Activated CD4-positive, alpha-beta T cell treated with anti-CD3 and anti-CD28 coated beads, Interleukin-2, amount 50 U/mL, for 48 hours (primary cell): ENCODE measurements around the gene GUCY1B1.

Experiments used
- DNase-seq, 2 experiments: peaks; one replicate each; pipeline ENCODE4 v3.0.0-alpha.2; 2020

Gene GUCY1B1

DNA sequence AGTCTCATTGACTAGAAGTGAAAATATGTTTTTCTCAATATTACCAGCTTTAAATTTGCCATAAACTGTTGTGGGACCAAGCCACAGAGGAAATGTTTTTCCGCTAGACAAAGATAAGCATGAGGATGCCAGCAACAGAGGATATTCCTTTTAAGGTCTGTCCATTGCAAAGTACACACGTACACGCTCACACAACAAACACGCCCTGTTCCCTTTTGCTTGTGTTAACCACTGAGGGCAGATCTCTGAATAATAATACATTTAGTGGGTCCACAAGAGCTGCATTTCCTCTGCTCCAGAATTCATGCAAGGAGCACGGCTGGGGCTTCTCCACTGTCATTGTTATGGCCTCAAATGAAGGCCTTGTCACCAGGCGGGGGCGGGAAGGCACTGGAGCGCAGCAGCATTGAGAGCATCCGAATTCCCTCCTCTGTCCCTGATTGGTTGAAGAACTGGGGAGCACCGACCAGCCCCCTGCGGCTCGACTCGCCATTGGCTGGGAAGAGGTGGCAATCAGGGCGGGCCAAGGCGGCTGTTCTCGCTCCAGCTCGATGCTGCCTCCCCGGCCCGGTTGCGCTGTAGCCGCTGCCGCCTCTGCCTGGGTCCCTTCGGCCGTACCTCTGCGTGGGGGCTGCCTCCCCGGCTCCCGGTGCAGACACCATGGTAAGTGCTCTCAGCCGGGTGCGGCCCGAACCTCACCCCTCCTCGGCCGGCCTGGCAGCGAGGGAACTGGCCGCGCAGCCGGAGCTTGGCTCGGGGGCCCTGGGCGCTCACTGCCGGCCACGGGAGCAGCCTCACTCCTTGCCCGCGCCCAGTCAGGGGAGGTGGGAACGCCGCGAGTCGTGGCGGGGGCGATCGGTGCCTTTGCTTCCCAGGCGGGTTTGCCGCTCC is at the start of gene GUCY1B1:
TSS of gene GUCY1B1 (plus strand) at position 541 of the 891 bp plus-strand sequence. CDS start at position 661, 120 bp downstream.
- DNase-seq, result peak; percentile 60 to 65

DNA sequence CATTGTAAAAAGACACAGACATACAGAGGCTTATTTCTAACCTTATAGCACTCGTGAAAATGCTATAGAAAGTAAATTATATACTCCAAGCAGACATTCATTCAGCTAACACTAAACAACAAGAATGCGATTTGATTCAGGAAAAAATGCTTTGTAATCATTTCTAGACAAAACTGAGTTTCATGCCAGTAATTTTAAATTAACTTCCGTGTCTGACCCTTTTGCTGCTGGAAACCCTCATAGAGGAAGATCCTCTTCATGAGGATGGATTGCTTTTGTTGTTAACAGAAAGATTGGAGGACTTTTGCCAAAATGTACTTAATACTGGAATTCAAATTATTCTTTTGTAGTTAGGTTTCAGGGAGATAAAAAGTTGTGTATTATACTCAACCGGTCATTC is 48.9 kb upstream of the GUCY1B1 start:
- no peak for DNase-seq

DNA sequence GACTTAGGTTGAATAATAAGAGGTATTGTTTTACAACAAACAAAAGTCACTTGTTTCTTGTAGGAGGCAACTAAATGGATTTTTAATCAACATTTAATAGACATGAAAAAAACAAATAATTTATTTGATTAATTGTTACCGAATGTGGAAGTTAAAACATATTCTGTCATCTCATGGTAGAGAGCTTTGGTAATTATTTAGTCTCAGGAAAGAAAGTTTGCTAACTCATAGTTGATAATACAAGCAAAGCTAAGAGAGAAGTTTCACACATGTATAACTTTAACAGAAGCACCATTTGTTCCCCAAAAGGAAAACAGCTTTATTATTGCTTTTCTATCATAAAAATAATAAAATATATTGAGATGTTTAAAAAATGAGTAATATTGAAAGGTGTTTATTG is 47.3 kb upstream of the GUCY1B1 start:
- DNase-seq, result no peak

DNA sequence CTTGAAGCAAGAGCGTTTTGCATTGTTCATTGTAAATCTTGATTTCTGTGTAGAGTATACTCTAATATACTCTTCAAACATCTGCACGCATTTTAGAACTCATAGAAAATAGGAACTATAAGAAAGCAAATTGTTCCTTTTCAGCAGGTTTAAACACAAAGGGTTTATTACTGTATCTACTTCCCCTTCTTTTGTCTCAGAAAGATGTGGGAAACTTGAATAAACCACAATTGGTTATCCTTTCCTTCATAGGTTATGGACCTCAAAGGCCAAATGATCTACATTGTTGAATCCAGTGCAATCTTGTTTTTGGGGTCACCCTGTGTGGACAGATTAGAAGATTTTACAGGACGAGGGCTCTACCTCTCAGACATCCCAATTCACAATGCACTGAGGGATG is 46.0 kb upstream of the GUCY1B1 start:
- no peak for DNase-seq

DNA sequence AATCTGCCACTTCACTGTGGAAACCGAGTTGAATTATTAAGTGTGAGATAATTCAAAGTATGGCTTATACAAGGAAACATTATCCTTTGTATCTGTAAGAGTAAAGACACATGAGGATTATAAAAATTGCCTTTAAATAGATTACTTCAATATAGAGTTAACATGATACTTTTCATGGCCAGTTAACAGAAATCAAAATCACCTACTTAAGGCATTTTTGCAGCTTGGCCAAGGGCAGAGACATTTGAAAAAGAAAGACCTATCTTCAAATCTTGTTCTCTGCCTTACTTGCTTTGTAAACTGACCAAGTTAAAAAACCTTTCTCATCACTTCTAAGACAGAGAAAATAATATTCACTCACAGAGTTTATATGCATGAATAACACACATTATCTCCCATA is 44.9 kb upstream of the GUCY1B1 start:
- DNase-seq, result no peak

DNA sequence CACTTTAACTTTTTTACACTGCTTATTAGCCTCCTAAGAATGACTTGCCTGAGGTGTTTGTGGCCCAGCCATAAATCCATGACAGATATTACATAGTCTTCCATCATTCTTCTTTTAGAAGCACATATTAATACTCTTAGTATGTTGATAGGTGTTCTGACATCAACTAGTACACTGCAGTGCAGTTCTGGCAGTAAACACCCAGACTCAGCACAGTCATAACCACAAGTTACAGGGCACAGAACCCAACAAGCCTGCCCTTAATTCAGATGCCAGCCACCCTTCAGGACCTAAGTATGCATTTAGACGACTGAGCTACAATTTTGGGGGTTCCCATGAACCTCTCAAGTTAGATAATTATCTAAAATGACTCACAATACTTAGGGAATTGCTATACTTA is 36.5 kb upstream of the GUCY1B1 start:
- DNase-seq, result no peak

DNA sequence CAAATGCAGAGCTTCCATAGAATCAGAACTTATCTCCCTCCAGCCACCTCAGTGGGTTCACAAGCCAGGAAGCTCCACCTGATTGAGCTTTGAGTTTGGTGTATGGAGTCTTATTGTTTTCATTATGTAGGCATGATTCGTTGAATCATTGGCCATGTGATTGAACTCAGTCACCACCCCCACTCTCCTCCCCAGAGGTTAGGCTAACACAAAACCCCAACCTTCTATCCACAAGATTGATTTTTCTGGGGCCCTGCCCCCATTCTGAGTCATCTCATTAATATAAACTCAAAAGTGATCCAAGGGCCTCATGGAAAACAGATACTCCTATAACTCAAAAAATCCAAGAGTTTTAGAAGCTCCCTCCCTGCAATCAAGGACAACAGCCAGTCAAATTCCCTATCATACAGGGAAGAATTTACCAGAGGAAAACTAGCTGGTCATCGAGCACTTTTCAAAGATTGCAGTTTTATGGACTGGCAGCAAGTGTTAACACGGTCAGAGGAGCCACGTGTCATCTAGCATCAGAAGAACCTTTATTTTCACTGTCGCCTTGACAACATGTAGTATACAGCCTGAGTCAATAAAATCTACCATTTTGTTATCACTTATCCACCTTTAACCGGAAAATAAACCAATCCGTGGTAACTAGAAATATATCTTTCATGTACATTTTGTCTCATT is 35.9 kb upstream of the GUCY1B1 start:
- DNase-seq, result no peak

DNA sequence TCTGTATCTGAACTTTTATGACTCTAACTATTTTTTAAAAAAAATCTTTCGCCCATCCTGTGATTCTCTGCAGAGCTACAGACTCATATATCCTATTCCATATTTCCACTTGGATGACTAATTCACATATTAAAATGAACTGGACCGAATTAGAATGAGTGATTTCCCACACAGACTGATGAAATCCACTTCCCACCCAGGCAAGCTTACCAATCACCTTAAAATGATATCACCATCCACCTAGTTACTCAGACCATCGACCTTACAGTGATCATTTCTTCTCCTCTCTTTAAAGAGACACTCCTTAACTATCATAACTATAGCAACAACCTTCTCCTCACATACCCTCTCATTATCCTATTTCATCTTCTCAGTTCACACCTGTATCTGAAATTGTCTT is 34.1 kb upstream of the GUCY1B1 start:
- no peak for DNase-seq

DNA sequence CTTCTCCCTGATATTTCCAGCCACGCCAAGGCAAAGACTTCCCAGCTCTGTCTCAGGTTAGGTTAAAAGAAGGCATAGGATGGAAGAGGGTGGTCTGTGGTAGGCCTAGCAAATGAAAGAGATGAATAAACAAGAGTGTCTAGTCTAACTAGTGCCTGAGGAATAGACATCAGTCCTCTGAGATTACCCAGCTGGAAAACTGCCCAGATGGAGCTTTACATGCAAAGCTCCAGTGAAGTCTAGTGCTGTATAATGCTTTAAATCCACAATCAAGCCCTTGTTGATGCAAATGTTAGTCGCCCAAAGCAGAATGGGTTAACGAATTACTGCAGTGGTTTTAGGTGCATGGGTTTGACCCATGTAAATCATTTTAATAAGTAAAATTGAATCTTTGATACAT is 24.8 kb upstream of the GUCY1B1 start:
- DNase-seq, result no peak

DNA sequence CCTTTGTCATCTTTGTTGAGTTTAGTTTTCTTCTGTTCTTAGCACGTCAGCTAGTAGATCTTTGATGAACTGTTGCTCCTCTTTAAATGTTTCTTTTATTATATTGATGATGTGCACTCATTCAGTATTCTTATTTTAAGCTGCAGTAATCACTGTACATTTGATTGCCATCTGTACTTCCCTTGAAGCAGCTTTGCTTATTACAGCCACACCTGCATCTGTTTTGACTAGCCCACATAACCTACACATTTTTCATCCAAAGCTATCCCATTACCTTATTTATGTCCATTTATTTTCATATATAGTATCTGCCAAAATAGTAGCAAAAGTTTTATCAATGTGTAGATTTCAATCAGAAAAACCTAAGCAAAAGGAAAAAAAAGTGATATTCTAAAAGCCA is 23.9 kb upstream of the GUCY1B1 start:
- no peak for DNase-seq

DNA sequence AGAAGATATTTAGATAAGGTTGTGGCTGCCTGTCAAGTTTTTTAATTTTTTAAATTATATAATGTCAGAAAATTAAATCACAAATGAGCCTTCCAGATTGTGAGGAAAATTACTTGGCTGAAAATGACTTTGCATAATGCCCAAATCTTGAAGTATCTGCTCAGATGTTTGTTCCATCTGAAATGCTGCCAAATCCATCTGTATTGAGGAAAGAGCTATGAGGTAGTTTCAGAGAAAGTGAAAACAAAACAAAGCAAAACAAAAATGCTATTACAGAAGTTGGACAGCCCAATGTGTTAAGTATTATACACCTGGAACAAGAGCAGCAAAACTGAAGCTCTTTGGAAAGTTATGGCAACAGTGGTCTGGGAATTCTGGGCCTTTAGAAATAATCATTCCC is 23.3 kb upstream of the GUCY1B1 start:
- DNase-seq, result no peak

DNA sequence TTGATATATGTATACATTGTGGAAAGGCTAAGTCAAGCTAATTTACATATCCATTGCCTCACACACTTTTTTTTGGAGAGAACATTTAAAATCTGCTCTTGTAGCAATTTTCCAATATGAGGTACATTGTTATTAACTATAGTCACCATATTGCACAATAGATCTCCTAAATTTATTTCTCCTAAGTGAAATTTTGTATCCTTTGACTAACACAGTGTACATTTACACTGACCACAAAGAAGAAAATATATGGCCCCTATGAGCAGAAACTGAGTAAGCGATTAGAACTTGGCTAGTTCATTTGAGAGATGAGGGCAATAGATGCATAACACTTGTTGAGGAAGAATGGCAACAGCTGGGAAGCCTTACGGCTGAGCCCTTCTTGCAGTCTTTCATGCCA is 20.3 kb upstream of the GUCY1B1 start:
- no peak for DNase-seq

DNA sequence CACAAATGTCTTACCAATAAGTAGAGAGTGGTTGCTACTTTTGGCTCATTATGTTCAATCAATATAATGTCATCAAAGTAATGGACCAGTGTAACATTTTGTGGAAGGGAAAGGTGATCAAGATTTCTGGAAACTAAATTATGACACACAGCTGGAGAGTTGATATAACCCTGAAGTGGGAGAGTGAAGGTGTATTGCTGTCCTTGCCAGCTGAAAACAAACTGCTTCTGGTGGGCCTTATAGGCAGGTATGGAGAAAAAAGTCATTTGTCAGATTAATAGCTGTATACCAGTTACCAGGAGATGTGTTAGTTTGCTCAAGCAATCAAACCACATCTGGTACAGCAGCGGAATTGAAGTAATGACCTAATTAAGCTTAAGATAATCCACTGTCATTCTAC is 17.3 kb upstream of the GUCY1B1 start:
- DNase-seq, result no peak

DNA sequence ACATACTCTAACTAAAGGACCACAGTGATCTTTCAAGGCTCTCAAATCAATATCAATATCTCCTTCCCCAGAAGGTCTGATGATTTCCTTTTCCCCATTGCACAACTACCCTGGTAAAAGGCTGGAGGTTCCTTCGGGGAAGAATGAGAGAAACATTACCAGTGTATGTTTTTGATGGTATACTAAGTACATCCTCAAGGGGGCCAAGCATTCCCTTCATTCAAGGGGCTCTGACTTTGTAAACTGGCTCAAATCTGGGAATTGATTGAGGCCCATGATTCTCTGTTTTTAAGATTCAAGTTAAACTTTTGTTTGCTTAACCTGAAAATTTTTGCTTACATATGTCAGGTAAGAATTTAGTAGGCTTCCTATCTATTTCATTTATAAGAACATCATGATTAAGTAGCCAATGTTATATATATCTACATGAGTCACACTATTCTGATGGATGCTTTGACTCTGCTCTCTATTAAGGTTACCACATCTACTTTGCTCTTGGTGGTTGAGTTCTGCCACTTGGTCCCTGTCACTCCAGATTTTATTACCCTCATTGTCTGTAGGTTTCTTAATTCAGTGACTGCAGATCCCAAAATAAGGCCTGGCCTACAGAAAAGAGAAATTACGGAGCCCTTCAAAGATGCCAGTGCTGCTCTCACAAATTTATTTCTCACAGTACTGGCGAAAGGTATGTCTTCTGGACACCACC is 16.4 kb upstream of the GUCY1B1 start:
- DNase-seq, result no peak

DNA sequence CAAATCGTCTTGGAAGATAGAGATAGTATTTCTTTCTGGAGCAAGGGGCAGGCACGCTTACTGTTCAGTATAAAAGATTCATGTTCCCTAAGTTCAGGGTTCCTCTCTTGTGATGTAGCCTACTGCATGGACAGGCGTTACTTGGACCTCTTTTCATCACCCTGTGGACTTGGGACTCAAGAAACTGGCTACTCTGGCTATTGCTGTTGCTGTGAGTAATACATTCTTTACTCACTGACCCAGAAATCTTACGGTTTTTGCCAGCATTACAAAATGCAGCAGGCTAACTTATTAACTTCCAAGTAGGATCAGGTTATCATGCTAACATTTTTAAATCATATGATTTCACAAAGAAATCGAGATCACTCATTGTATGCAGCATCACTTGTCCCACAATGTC is 12.8 kb upstream of the GUCY1B1 start:
- DNase-seq, result no peak

DNA sequence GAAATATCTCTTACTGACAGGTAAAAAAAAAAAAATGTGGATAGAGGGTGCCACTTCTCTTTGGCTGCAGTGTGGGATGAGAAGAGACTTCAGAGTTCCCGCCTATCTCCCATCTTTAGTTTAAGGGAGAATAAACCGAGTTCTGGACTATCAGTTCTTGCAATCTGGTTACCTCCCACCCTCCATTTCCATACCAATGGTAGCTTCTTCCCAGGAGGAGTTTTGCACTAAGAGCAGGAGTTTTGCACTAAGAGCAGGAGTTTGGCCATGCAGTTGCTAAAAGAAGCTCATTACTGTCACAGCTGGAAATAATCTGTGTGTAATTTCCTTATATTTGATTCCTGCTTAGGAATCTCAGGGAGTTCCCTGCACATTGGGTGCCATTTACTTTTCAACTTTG is 10.8 kb upstream of the GUCY1B1 start:
- DNase-seq, result no peak

DNA sequence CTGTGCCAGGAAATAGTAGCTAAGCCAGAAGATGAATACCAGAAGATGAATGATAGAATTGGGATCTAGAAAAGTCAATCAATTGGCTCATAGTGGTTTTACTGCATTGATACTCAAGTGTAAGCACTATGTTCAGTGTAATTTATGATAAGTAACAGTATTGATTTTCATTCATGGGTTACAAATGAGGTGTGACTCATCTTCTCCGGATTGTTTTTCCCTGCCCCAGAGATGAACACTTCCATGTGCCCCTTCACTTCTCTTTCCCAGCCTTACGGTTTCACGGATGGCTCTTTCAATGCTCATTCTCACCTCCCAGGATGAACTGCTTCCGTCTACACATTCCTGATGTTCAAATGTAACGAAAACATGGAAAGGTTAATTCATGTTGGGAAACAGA is 9.8 kb upstream of the GUCY1B1 start:
- DNase-seq, result no peak

DNA sequence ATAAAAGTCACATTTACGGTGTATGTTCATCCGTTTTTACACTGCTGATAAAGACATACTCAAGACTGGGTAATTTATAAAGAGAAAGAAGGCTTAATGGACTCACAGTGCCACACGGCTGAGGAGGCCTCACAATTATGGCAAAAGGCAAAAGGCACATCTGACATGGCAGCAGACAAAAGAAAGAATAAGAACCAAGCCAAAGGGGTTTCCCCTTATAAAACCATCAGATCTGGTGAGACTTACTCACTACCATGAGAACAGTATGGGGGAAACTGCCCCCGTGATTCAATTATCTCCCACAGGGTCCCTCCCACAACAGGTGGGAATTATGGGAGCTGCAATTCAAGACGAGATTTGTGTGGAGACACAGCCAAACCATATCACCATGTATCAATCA is 7.3 kb upstream of the GUCY1B1 start:
- DNase-seq, result no peak

DNA sequence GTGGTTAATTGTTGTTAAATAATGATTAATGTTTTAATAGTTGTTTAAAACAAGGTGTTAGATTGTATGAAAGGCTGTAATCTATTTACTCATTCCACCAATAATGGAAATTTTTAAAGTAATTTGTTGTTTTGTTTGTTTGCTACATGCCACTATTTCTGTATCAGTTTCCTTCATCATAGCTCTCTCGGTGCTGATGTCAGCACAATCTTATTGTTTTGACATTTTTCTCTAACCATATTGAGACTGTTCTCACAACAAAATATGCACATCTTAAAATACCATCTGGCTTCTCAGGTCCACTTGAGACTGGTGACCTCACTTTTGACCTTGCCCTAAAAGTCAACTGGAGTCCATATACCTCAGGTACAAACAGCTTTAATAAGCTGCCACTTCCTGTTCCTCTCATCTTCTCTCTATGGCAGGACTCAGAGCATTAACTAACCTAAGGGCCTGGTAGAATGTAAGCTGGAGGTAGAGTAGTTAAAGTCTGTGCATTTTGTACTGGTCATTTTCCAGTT is 1.0 kb upstream of the GUCY1B1 start:
- no peak for DNase-seq

DNA sequence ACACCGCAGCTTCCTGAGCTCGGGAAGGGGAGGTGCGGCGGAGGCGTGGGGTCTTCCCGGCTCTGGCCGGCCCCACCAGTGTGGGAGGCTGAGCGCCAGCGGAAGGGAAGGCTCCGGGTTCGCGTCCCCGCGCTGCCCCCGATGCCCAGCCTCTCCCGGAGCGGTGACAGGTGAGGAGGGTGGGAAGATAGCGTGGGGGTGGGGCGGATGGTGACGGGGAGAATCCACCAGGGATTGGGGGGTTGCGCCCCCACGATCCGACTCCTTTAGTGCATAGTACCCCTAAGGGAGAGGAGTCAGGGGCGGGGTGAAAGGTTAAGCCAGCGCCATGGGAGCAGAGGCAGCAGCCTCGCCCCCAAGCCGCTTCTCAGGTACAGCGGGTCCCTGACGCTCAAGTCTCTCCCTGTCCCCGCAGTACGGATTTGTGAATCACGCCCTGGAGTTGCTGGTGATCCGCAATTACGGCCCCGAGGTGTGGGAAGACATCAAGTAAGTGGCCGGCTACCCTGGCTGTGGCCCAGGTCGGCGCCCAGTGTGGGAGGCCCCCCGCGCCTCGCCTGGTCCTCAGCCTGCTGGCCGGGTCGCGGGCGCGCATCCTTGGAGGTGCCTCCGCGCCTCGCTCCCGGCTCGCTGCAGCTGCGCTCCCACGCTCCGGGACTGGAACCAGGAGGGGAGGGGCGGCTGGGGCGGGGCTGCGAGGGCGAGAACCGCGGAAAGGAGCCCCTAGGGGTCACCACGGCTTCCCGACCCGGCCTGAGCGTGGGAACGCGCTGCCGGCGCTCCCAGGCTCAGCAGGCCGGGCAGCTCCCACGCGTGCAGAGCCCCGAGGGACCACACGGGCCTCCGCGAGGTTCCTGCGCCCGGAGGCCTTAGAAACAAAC is 791 bp downstream of the GUCY1B1 start:
- DNase-seq, result peak; percentile 1 to 3

DNA sequence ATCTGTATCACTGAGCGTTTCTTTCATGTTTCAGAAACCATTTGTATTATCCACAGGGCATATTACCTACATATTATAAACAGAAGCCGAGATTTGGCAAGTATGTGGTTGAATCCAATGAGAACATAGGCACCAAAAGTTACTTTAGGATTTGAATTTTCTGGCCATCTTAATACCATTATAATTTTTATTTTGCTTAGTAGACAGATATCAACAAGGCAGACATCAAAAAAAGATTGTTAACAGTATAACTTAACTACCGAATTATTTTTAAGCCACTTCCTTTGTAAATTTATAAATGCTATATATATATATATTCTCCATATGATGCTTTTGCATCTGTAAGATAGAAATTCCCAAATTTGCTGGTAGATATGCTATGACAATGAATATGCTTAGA is 2.2 kb downstream of the GUCY1B1 start:
- no peak for DNase-seq

DNA sequence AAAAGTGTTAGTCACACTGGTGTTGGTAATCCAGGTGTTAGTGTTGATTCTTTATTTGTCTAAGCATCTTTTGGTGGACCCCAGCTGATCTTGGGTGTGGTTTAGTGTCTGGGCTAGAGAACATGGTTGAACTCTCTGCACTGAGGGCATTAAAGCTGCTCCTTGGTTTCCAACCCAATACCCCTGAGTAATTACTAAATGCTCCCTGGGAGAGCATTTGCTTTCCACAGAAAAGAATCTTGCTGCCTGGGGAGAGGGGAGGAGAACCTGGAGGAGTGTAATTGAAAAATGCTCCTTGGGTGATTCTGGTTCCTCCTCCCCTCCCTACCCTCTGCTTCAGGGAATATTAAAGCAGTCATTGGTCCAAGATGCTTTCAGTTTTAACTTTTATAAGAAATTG is 3.1 kb downstream of the GUCY1B1 start:
- DNase-seq, result no peak

DNA sequence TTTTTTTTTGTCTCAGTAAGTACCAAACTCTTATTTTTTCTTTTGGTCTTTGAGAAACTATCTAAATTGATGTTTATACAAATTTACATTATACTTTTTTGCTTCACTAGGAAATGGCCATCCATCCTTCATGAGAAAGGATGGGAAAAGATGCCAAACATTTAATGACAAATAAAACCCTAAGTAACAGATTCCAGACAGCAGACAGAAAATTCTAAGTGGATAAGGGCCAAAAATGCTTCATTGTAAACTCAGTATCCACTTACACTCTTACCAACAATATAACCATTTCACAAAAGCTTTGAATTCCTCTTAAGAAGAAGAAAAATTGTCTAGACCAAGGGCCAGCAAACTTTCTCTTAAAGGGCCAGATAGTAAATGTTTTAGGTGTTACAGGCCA is 3.5 kb downstream of the GUCY1B1 start:
- DNase-seq, result no peak
